ENCODE measurements around the gene APOLD1.
"Not testable (repeated sequence)": the region's sequence is repeated elsewhere in the genome, so short reads cannot be mapped to it uniquely, and the experiment has no call there.

The APOLD1 gene

DNA sequence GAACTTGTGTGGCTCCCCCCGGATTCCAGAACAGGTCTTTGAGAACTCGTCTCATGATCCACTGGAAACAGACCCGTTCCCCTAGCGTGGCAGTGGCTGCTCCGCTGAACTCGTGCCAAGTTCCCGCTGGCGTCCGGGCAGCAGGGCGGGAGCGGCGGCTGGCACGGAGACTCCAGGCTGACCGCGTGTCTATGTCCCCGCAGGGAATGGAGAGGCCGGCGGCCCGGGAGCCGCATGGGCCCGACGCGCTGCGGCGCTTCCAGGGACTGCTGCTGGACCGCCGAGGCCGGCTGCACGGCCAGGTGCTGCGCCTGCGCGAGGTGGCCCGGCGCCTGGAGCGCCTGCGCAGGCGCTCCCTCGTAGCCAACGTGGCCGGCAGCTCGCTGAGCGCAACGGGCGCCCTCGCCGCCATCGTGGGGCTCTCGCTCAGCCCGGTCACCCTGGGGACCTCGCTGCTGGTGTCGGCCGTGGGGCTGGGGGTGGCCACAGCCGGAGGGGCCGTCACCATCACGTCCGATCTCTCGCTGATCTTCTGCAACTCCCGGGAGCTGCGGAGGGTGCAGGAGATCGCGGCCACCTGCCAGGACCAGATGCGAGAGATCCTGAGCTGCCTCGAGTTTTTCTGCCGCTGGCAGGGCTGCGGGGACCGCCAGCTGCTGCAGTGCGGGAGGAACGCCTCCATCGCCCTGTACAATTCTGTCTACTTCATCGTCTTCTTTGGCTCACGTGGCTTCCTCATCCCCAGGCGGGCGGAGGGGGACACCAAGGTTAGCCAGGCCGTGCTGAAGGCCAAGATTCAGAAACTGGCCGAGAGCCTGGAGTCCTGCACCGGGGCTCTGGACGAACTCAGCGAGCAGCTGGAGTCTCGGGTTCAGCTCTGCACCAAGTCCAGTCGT is 1.5 kb downstream of the APOLD1 start:
- DNase-seq (ENCODE audit: low read depth): peak; percentile 47

DNA sequence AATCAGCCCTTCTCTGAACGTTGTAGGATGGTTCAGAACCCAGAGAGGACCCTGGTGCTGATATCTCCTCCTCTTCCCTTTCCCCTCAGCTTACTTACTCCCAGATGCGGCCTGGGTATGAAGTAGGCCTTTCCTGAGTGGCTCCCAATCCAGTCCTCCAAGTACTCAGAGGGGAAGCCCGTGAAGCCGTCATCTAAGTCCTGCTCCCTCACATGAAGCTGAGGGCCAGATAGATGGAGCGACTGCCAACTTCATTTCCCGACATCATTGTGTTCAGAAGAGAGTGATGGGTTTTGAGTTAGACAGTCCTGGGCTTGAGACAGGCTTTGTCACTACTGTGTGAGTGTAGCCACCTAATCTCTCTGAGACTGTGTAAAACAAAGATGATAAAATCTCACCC is 2.7 kb downstream of the APOLD1 start:
- DNase-seq (ENCODE audit: low read depth): no peak

DNA sequence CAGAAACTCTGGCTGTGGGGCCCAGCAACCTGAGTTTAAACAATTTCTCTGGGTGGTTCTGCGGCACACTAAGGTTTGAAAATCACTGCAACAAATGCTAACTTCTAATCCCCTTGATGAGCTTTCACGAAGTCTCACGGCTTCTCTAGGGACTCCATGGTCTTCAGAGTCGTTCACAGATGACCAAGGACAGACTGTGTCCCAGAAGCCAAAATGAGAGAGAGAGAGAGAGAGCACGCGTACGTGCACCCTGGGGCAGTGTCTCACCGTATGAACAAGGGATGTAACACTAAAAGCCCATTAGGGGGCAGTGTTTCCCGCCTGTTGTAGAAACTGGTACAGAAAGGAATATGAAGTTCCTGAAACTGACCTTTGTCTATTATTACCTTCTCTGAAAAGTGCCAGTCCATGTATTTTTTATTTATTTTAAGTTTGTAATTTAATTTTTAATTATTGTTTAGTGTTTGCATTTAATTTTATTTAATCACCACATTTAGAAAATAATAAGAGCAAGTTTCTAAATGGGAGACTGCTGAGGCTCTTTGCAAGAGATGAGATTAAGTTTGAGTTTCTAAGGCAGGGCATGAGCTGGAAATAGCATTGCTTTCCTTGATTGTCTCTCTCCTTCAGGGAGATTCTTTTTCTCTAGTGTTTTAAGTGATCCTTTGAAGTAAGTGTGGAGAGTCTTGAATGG is 3.4 kb downstream of the APOLD1 start:
- DNase-seq (ENCODE audit: low read depth): peak; percentile 35

DNA sequence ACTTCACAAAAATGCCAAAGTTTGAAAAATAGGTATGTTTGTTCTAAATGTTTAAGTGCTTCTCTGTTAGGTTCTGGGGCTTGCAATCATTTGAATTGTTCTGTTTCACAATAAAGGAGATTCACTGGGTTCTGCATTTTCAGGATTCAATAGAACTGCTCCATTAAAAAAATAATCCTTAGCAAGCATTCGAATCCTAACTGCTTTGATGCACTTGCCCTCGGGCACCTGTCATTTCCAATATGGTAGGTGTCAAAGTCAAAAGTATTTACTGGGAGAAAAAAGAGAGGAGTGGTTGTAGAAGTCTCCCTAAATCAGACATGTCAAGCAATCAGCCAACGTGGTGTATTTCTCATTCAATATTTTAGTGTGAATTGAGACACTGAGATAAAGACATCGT is 5.5 kb downstream of the APOLD1 start:
- DNase-seq (ENCODE audit: low read depth): no peak

DNA sequence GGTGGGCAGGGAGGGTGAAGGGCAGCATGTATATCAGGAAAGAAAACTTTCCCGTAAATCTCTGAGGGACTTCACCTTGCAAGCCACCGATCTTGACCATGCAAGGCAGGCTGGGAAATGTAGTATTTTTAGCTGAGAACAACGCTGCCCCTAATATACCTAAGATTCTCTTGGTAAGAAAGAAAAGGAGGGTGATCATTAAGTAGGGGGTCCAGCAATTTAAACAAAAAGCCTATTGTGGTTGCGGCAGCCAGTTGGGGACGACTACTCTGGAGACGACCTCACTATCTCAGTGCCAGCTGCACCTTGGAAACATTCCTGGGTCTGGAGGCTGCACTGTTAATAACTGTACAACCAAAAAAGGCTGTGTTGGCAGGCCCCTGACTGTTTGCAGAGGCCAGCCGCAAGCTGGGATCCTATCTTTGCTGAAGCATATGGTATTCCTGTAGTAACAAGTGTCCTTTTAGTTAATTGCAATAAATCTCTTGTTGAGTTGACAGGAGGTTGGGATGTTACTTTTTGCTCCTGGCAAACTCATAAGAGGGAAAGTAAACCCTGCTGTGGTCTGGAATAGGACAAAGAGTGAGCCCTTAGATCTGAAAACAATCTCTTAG is 6.4 kb downstream of the APOLD1 start:
- DNase-seq (ENCODE audit: low read depth): no peak

DNA sequence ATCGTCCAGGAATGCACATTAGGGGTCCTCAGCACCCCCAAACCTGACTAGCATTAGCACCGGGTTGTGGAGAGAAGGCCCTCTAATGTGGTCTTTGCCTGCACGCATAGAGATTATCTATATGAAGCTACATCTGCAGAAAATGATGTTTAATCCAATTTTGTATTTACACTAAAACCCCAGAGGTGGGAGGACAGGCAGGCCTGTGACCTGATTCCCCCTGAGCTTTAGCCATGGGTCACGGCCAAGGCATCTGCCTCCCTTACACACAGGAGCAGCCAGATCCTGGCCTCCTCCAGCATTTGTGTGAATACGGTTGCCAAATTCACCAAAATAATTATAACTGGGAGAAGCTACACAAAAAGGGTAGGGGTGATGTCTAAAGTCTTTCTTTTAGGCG is 7.0 kb downstream of the APOLD1 start:
- no peak for DNase-seq (ENCODE audit: low read depth)

DNA sequence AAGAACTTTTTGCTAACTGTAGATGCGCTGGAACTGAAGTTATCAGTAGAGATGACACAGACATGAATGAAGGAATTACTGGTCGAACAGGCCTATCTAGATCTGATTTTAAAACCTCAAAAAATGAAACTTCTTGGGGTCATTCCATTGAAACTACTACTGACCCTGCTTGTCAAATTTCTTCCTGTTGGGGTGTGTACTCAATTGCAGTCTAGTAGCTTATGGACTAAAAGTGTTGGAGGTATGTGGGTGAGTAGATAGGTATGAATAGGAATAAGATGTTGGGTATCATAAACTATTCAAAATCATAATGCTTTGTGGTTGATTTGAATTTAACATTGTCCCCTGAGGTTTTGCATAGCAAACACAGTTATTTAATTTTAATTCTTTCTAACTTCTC is 9.2 kb downstream of the APOLD1 start:
- no peak for DNase-seq (ENCODE audit: low read depth)

DNA sequence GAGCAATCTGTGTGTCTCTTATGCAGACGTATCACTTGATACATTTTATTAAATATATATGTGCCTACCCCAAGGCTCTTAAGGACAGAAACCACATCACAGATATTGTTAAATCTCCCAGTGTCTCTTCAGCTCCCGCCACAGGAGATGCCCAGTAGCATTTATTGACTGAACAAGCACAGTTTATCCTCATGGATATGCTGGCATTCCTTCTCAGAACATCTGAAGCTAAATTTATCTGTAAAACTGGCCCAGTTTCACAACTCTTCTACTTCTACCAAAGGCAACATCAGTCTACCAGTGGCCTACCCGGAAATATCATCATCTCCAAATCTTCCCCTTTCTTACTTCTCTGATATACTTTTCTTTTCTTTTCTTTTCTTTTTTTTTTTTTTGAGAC is 10.7 kb downstream of the APOLD1 start:
- DNase-seq (ENCODE audit: low read depth): no peak

DNA sequence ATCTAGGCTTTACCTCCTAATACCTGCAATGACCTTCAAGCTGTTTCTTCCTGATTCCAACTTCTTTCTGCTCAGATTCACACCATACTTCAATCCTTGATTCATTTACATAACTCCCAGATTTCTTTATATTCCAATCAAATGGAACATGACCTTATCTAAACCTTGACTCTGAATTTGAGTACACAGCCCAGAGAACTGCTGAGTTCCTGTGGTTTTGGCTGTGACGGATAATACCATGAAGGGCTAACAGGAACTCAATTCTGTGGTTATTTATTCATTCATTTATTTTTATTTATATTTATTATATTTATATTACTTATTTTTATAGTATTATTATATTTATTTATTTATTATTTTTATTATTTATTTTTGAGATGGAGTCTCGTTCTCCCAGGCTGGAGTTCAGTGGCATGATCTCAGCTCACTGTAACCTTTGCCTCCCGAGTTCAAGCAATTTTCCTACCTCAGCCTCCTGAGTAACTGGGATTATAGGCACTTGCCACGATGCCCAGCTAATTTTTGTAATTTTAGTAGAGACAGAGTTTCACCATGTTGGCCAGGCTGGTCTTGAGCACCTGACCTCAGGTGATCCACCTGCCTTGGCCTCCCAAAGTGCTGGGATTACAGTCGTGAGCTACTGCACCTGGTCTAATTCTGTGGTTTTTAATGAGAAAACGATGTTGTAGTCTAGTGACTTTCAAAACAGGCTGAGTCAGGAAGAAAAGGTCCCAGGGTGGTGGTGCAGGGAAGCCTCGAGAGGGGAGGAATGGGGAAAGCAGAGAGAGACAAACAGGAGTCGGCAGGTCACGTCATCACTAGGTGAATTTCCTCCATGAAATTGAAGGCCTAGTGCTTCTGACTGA is 11.7 kb downstream of the APOLD1 start:
- DNase-seq (ENCODE audit: low read depth): no peak

DNA sequence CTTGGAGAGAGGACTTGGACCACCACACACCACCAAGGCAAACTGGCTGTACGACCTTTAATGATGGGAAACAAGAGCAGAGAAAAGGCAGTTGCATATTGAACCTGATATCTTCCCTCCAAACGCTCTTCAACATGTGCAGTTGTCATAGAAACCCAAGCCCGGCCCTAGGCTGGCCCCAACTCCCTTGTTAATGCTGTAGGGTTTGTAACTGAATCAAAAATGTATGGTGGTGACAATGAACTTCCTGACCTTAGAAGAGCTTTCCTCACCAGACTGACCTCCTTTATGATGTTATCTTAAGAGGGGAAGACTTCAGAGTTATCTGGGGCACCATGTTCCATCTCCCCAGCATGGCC is 12.3 kb downstream of the APOLD1 start:
- DNase-seq (ENCODE audit: low read depth): no peak

DNA sequence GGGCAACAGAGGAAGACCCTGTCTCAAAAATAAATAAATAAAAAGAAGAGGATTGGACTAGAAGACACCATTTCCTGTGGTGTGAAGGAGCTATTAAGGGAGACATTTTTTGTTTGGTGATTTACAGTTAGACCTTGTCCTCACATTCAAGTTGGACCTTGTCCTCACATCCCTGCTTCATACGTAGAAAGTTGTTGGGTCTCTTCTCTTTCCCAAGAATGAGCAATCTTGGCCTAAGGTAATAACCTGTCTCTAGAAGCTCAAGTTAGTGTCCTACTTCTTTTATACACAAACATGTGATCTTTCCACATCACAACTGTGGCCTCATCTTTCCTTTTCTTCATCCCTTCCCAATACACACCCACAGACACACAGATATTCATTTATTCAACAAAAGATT is 13.0 kb downstream of the APOLD1 start:
- DNase-seq (ENCODE audit: low read depth): no peak

DNA sequence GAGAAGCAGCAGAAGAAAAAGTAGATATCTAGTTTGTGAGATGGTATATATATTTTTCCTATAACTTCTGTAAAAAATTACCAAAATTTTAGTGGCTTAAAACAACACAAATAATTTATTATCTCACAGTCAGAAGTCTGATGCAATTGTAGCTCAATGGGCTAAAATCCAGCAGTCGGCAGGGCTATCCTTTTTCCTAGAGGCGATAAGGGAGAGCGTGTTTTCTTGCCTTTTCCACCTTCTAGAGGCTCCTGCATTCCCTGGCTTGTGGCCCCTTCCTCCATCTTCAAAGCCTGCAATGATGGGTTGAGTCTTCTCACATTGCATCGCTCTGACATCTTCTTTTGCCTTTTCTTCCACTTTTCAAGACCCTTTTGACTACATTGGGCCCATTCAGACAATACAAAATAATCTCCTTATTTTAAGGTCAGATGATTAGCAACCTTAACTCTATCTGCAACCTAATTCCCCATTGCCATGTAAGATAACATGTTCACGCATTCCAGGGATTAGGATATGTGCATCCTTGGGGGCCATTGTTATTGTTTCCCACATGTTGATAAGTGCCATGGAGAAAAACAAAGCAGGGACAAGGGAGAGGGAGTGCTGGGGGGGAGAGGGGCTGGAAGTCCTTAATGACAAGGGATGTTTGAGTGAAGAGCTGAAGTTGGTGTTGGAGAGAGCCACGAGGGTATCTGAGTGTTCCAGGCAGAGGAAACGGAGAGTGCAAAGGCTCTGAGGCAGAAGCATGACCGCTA is 13.9 kb downstream of the APOLD1 start:
- no peak for DNase-seq (ENCODE audit: low read depth)

DNA sequence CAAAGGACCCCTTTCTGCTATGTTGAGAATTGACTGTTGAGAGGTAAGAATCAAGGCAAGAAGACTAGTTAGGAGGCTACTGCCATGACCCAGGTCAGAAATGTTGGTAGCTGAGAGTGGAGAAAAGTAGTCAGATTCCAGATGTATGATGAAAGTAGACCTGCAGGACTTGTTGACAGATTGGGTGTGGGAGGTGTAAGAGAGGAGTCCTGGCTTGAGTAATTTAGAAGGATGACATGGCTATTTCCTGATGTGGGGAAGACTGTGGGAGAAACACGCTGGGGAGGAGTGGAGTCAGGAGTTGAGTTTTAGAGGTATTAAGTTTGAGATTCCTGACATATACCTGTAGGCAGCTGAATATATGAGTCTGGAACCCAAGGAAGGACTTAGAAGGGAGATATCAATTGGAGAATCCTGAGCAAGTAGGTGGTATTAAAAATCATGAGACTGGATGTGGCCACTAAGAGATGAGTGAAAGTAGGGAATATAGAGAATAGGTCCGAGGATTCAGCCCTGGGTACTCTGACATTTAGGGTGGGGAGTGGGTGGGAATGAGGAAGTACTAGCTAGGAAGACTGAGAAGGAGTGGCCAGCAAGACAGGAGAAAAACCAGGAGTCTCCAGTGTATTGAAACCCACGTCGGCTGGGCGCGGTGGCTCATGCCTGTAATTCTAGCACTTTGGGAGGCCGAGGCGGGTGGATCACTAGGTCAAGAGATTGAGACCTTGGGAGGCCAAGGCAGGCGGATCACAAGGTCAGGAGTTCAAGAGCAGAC is 15.1 kb downstream of the APOLD1 start:
- no peak for DNase-seq (ENCODE audit: low read depth)

DNA sequence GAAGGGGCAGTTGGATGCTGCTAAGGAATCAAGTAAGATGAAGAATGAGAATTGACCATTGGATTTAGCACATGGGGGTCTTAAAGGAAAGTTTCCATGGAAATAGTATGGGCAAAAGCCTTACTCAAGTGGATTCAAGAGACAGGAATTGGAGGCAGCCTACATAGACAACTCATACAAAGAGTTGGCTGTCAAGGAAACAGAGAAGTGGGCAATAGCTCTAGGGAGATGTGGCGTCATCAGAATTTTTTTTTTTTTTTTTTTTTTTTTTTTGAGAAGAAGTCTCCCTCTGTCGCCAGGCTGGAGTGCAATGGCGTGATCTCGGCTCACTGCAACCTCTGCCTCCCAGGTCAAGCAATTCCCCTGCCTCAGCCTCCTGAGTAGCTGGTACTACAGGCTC is 16.2 kb downstream of the APOLD1 start:
- DNase-seq (ENCODE audit: low read depth): not testable (repeated sequence)

DNA sequence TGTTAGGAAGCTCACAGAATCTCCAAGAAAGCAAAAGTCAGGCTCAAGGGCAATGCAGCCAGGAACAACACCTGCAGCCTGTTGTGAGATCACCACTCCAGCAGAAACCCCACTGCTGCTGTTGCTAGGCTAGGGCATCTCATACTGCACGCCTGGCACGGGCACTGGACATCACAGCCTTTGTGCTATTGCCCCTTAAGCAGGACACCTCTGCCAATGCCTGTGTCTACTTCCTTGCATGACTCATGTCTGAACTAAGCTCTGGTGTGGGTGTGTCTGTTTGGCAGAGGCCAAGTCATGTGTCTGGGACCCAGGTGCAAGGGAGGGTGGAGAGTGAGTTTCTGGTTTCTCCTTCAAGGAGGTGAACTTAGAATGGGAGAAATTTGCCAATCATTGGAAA is 17.7 kb downstream of the APOLD1 start:
- peak; percentile 21 for DNase-seq (ENCODE audit: low read depth)

DNA sequence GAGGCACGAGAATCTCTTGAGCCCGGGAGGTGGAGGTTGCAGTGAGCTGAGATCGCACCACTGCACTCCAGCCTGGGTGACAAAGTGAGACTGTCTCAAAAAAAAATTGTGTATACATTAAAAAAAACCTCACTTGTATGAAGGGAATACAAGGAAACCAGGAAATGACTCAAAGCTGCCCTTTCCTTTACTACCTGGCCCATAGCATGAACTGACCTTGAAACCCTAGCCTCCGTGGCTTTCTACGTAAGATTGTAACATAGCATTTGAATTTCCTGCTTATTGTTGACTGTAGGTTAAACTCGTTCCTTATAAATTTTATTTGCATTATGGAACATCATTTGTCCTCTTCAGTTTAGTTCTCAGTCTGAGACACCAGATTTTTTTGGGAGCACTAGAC is 18.6 kb downstream of the APOLD1 start:
- no peak for DNase-seq (ENCODE audit: low read depth)

DNA sequence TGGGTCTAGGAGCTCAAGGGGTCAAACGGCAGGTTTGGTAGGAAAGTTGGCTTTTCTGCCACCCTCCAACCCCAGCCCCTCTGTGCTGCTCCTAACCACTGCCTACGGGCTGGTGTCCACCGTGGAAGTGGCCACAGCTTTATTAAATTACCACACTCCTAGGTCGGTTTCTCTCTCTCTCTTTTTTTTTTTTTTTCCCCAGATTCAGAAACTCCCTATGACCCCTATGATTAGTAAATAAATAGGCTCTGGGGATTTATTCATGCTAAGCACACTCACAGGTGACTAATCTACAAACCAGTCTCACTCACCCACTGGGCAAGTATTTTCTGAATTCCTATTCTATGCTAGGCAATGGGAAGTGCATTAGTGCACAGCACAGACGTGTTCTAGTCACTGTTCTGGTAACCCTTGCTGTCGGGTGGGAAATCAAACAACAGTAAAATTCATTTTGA is 19.0 kb downstream of the APOLD1 start:
- DNase-seq (ENCODE audit: low read depth): no peak

DNA sequence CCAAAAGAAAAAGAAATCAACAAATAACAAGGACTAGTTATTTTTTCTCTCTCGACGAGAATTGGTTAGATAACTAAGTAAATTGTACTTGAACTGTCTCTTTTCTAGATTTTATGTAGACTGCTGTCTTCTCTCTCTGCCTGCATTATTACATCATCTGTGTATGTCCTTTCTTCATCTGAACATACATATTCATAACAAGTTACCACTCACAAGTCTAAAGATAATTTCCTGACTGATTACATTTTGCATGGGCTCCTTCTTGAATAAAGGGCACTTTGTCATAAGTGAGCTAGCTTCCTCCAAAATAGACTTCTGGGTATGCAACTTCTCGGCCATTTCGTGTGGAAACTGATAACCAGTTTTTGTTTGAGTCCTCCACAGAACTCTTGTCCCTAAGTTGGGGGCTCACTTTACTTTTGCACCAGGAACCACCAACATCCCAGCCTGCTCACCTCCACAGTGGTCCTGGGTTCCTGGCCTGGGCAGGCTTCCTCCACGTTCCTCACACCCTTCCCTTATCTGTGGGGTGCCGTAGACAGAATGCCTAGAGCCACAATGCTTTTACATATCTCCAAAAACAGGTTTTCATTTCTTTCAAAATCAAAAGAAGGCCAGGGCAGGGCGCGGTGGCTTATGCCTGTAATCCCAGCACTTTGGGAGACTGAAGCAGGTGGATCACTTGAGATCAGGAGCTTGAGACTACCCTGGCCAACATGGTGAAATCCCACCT is 21.5 kb downstream of the APOLD1 start:
- DNase-seq (ENCODE audit: low read depth): no peak

DNA sequence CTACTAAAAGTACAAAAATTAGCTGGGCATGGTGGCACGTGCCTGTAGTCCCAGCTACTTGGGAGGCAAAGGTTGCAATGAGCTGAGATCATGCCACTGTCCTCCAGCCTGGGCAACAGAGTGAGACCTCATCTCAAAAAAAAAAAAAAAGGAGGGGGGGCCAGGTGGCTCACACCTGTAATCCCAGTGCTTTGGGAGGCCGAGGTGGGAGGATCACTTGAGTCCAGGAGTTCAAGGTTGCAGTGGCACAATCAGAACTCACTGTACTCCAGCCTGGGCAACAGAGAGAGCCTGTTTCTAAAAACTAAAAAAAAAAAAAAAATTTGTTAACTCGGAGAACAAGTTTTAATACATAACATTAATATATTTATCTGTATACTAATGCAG is 22.1 kb downstream of the APOLD1 start:
- not testable (repeated sequence) for DNase-seq (ENCODE audit: low read depth)
